GM12878 (cell line): ENCODE results near the gene ZNF443.

Source experiments
- CTCF ChIP-seq, 3 experiments: IDR thresholded peaks in 2 of 3; conservative IDR thresholded peaks in 1 of 3; 2 replicates each; pipeline ENCODE4 v1.5.1; 2011; ENCODE audit warnings: low read depth in 3 of 3, low read length in 3 of 3, mild to moderate bottlenecking in 3 of 3, control low read depth in 2 of 3, moderate library complexity in 2 of 3, inconsistent platforms in 1 of 3, mixed read lengths in 1 of 3; ENCODE audit not compliant: control insufficient read depth in 2 of 3, insufficient read depth in 1 of 3; ENCODE audit errors: extremely low read depth in 1 of 3
- ZBTB33 ChIP-seq: fragments of 450-650 bp; IDR thresholded peaks from 2 replicates; pipeline ENCODE4 v1.6.1; 2017; ENCODE audit warnings: mild to moderate bottlenecking

DNA sequence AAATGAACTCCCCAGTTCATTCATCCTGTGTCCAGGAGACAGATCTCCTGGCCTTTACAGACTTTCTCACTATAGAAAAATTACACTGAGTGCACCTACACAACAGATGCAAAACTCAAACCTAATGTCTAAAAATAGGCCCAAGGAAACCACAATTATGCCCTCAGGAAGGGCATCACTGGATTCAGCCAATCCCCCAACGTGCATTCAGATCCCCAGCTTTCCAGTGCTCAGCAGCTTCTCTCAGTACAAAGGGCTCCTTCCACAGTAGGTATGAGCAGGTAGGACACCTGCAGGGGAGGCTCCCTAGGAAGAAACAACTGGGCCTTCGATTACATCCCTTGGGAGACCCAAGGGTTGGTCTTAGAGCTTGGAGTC lies 41.7 kb upstream of the ZNF443 start:
- TF ChIP-seq CTCF (IDR thresholded peaks at IDR 0.05 in 2 of 3, conservative IDR thresholded peaks at IDR 0.05 in 1 of 3; ENCODE audit: control insufficient read depth in 2 of 3, extremely low read depth in 1 of 3, insufficient read depth in 1 of 3, low read depth in 3 of 3, low read length in 3 of 3) (no peak), ZBTB33 (no peak)
